GM23338 (cell line): ENCODE results near the gene ADAM11. TPM values are rescaled to one million over a fixed set of nuclear protein-coding genes. Genes with fewer than 3 reads are reported as not detected.

Experiments
- ATAC-seq: fragments of 200-7000 bp; cut with Tn5 transposase; 3 replicates; pipeline ENCODE4 v1.9.1; 2020
- DNase-seq: peaks from one replicate; pipeline ENCODE4 v3.0.0-alpha.2; 2015; ENCODE audit warnings: low spot score
- H2AFZ ChIP-seq: fragments of 200-600 bp; sonication (generic); 2 replicates; pipeline ENCODE4 v1.8.0; 2016; ENCODE audit warnings: antibody characterized with exemption, mild to moderate bottlenecking, moderate library complexity
- H3F3A ChIP-seq: fragments of 200-600 bp; sonication (generic); replicated peaks from 2 replicates; pipeline ENCODE4 v1.8.0; 2017; ENCODE audit warnings: antibody characterized with exemption, mixed run types, low read depth
- H3K27ac ChIP-seq: fragments of 200-600 bp; sonication (generic); 2 replicates; pipeline ENCODE4 v1.6.1; 2016; ENCODE audit warnings: low read depth
- H3K27me3 ChIP-seq: fragments of 200-600 bp; sonication (generic); 2 replicates; pipeline ENCODE4 v1.8.0; 2016; ENCODE audit warnings: mild to moderate bottlenecking, mixed run types, moderate library complexity; ENCODE audit not compliant: insufficient read depth
- H3K36me3 ChIP-seq: fragments of 200-600 bp; sonication (generic); 2 replicates; pipeline ENCODE4 v1.8.0; 2016; ENCODE audit warnings: mild to moderate bottlenecking; ENCODE audit not compliant: insufficient read depth
- H3K4me1 ChIP-seq: fragments of 200-600 bp; sonication (generic); 2 replicates; pipeline ENCODE4 v1.8.0; 2016; ENCODE audit warnings: mild to moderate bottlenecking, moderate library complexity; ENCODE audit not compliant: insufficient read depth
- H3K4me2 ChIP-seq: fragments of 200-600 bp; sonication (generic); 2 replicates; pipeline ENCODE4 v1.7.1; 2017; ENCODE audit warnings: mixed run types
- H3K4me3 ChIP-seq: fragments of 200-600 bp; sonication (generic); 2 replicates; pipeline ENCODE4 v1.6.1; 2016; ENCODE audit warnings: mixed run types
- H3K79me2 ChIP-seq: fragments of 200-600 bp; sonication (generic); replicated peaks from 2 replicates; pipeline ENCODE4 v1.8.0; 2017; ENCODE audit warnings: mild to moderate bottlenecking; ENCODE audit not compliant: insufficient read depth
- H3K9me2 ChIP-seq: fragments of 200-600 bp; sonication (generic); 2 replicates; pipeline ENCODE4 v1.8.0; 2017; ENCODE audit not compliant: insufficient read depth
- H4K20me1 ChIP-seq: fragments of 200-600 bp; sonication (generic); replicated peaks from 2 replicates; pipeline ENCODE4 v1.8.0; 2017; ENCODE audit warnings: mild to moderate bottlenecking; ENCODE audit not compliant: insufficient read depth
- H3K27ac Mint-ChIP-seq: 2 replicates; pipeline ENCODE4 v1.8.0; 2020; ENCODE audit warnings: inconsistent platforms, mild to moderate bottlenecking, moderate library complexity, mixed read lengths
- H3K27me3 Mint-ChIP-seq: 3 replicates; pipeline ENCODE4 v1.8.0; 2022; ENCODE audit warnings: low read depth, mild to moderate bottlenecking, moderate library complexity, mixed read lengths, inconsistent platforms; ENCODE audit not compliant: insufficient read depth, poor library complexity
- H3K36me3 Mint-ChIP-seq: 3 replicates; pipeline ENCODE4 v1.8.0; 2021; ENCODE audit warnings: low read depth, mild to moderate bottlenecking, inconsistent platforms, moderate library complexity, mixed read lengths
- H3K4me1 Mint-ChIP-seq: 3 replicates; pipeline ENCODE4 v1.8.0; 2020; ENCODE audit warnings: mild to moderate bottlenecking, inconsistent platforms, mixed read lengths
- H3K4me3 Mint-ChIP-seq: 3 replicates; pipeline ENCODE4 v1.8.0; 2021; ENCODE audit warnings: moderate library complexity, mild to moderate bottlenecking, inconsistent platforms, mixed read lengths
- H3K9me3 Mint-ChIP-seq: 3 replicates; pipeline ENCODE4 v1.8.0; 2020; ENCODE audit warnings: moderate library complexity, mild to moderate bottlenecking, inconsistent platforms, mixed read lengths
- CREB1 ChIP-seq: fragments of 250-450 bp; sonication (Bioruptor Pico); IDR thresholded peaks from 2 replicates; pipeline ENCODE4 v1.5.0; 2020; ENCODE audit warnings: low read depth, mild to moderate bottlenecking, moderate library complexity
- EZH2 ChIP-seq: fragments of 200-600 bp; sonication (generic); IDR thresholded peaks from one replicate; pipeline ENCODE4 v1.8.0; 2017; ENCODE audit warnings: antibody characterized with exemption, mild to moderate bottlenecking, low read depth; ENCODE audit not compliant: unreplicated experiment
- JUNB ChIP-seq: IDR thresholded peaks from one replicate; pipeline ENCODE4 v1.6.1; 2016; ENCODE audit warnings: antibody characterized with exemption; ENCODE audit not compliant: unreplicated experiment
- NANOG ChIP-seq: IDR thresholded peaks from 2 replicates; pipeline ENCODE4 v1.6.1; 2016; ENCODE audit warnings: antibody characterized with exemption, borderline replicate concordance
- POLR2AphosphoS5 ChIP-seq: IDR thresholded peaks from 2 replicates; pipeline ENCODE4 v1.6.1; 2016; ENCODE audit warnings: antibody characterized with exemption, low read depth
- STAT1 ChIP-seq: IDR thresholded peaks from one replicate; pipeline ENCODE4 v1.6.1; 2016; ENCODE audit warnings: antibody characterized with exemption; ENCODE audit not compliant: unreplicated experiment
- ZNF114 ChIP-seq: fragments of 250-450 bp; sonication (Bioruptor Pico); IDR thresholded peaks from 2 replicates; pipeline ENCODE4 v1.5.0; 2020; ENCODE audit warnings: mild to moderate bottlenecking, moderate library complexity
- ZNF331 ChIP-seq: fragments of 250-450 bp; sonication (Bioruptor Pico); IDR thresholded peaks from 2 replicates; pipeline ENCODE4 v1.5.0; 2020; ENCODE audit warnings: low read depth, mild to moderate bottlenecking, moderate library complexity
- polyA plus RNA-seq: library from polyadenylated mRNA; unstranded; fragments of >200 nt; fragmentation: Nextera tagmentation; extraction: Ambion mirVana; gene quantifications from 2 replicates; pipeline ENCODE4 v1.2.1, GENCODE V29; 2016
- total RNA-seq: library from RNA; depleted of rRNA; stranded (reverse); fragments of >200 nt; shearing (Covaris generic); gene quantifications from 2 replicates; pipeline ENCODE4 v1.2.3, GENCODE V29; 2014
- TF ChIP-seq, protein P1 (sequence below): fragments of 250-450 bp; sonication (Bioruptor Pico); IDR thresholded peaks from 2 replicates; pipeline ENCODE4 v1.5.0; 2020; ENCODE audit warnings: mild to moderate bottlenecking, moderate library complexity
- TF ChIP-seq, protein P2 (sequence below), 2 experiments: fragments of 200-600 bp in 1 of 2; sonication (generic) in 1 of 2; conservative IDR thresholded peaks; 2 replicates each; pipeline versions ENCODE4 v1.5.1 to v1.6.1; 2016 to 2017; ENCODE audit warnings: antibody characterized with exemption in 2 of 2, low read depth in 2 of 2, mild to moderate bottlenecking in 2 of 2, moderate library complexity in 1 of 2

The ADAM11 gene
- total and polyA plus RNA-seq, 2 experiments from 2014 or later: 0.55 to 4.7 TPM

DNA sequence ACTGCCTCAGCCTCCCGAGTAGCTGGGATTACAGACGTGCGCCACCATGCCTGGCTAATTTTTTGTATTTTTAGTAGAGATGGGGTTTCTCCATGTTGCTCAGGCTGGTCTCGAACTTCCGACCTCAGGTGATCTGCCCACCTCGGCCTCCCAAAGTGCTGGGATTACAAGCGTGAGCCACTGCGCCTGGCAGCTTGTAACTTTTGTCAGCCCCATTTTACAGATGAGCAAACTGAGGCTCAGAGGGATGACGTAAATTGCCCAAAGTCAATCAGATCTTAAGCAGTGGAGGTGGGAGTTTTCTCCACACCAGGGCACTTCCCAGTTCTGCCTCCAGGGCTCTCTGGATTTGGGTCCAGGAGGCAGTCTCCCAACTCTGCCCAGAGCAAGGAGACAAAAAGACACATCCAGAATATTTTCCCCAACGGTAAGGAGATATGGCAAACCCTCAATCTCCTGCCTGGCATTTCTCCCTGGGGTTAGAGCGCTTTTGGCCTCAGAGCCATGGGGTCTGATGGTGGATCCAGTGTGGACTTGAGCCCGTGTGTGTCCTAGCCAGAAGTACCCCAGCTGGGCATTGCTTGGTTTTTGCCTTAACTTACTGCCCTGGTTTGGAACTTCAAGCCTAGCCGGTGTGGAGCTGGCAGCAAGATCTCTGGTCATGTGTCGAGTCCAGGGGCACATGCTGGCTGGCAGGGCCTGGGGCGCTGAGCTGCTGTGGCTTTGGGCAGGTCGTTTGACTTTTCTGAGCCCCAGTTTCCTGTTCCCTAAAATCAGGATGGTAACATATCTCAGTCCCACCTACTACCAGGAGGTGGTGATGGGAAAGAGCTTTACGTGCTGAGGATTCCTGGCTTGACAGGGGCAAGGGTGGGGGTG, 3.4 kb downstream of the ADAM11 start:
- Mint-ChIP-seq H3K9me3 (no peaks in the 10 kb centered on the region), H3K27ac (no peak overlapping the region), H3K27me3 (peaks cover 36% of the 10 kb centered on the region), H3K4me1 (peaks cover 6% of the 10 kb centered on the region; the same call in 2 of the 3 replicates), H3K36me3 (no peaks in the 10 kb centered on the region), H3K4me3 (no peak overlapping the region)
- TF ChIP-seq, protein P1, sequence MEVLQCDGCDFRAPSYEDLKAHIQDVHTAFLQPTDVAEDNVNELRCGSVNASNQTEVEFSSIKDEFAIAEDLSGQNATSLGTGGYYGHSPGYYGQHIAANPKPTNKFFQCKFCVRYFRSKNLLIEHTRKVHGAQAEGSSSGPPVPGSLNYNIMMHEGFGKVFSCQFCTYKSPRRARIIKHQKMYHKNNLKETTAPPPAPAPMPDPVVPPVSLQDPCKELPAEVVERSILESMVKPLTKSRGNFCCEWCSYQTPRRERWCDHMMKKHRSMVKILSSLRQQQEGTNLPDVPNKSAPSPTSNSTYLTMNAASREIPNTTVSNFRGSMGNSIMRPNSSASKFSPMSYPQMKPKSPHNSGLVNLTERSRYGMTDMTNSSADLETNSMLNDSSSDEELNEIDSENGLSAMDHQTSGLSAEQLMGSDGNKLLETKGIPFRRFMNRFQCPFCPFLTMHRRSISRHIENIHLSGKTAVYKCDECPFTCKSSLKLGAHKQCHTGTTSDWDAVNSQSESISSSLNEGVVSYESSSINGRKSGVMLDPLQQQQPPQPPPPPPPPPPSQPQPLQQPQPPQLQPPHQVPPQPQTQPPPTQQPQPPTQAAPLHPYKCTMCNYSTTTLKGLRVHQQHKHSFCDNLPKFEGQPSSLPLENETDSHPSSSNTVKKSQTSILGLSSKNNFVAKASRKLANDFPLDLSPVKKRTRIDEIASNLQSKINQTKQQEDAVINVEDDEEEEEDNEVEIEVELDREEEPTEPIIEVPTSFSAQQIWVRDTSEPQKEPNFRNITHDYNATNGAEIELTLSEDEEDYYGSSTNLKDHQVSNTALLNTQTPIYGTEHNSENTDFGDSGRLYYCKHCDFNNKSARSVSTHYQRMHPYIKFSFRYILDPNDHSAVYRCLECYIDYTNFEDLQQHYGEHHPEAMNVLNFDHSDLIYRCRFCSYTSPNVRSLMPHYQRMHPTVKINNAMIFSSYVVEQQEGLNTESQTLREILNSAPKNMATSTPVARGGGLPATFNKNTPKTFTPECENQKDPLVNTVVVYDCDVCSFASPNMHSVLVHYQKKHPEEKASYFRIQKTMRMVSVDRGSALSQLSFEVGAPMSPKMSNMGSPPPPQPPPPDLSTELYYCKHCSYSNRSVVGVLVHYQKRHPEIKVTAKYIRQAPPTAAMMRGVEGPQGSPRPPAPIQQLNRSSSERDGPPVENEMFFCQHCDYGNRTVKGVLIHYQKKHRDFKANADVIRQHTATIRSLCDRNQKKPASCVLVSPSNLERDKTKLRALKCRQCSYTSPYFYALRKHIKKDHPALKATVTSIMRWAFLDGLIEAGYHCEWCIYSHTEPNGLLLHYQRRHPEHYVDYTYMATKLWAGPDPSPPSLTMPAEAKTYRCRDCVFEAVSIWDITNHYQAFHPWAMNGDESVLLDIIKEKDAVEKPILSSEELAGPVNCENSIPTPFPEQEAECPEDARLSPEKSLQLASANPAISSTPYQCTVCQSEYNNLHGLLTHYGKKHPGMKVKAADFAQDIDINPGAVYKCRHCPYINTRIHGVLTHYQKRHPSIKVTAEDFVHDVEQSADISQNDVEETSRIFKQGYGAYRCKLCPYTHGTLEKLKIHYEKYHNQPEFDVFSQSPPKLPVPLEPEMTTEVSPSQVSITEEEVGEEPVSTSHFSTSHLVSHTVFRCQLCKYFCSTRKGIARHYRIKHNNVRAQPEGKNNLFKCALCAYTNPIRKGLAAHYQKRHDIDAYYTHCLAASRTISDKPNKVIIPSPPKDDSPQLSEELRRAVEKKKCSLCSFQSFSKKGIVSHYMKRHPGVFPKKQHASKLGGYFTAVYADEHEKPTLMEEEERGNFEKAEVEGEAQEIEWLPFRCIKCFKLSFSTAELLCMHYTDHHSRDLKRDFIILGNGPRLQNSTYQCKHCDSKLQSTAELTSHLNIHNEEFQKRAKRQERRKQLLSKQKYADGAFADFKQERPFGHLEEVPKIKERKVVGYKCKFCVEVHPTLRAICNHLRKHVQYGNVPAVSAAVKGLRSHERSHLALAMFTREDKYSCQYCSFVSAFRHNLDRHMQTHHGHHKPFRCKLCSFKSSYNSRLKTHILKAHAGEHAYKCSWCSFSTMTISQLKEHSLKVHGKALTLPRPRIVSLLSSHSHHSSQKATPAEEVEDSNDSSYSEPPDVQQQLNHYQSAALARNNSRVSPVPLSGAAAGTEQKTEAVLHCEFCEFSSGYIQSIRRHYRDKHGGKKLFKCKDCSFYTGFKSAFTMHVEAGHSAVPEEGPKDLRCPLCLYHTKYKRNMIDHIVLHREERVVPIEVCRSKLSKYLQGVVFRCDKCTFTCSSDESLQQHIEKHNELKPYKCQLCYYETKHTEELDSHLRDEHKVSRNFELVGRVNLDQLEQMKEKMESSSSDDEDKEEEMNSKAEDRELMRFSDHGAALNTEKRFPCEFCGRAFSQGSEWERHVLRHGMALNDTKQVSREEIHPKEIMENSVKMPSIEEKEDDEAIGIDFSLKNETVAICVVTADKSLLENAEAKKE: no peak
- H3K4me1 ChIP-seq: peaks cover 4% of the 10 kb centered on the region; the same call in 1 of the 2 replicates
- H3K4me3 ChIP-seq: no peak overlapping the region
- H3K79me2 ChIP-seq: no peaks in the 10 kb centered on the region
- no peaks in the 10 kb centered on the region for H4K20me1 ChIP-seq
- H3K27me3 ChIP-seq: peaks cover 41% of the 10 kb centered on the region
- no peak for DNase-seq
- no peak overlapping the region for H3K4me2 ChIP-seq
- H3K27ac ChIP-seq: no peak overlapping the region
- no peak overlapping the region for H2AFZ ChIP-seq
- H3K9me2 ChIP-seq: no peaks in the 10 kb centered on the region
- no peaks in the 10 kb centered on the region for H3K36me3 ChIP-seq
- no peak for ATAC-seq
- no peaks in the 10 kb centered on the region; the same call in 1 of the 2 replicates for H3F3A ChIP-seq

DNA sequence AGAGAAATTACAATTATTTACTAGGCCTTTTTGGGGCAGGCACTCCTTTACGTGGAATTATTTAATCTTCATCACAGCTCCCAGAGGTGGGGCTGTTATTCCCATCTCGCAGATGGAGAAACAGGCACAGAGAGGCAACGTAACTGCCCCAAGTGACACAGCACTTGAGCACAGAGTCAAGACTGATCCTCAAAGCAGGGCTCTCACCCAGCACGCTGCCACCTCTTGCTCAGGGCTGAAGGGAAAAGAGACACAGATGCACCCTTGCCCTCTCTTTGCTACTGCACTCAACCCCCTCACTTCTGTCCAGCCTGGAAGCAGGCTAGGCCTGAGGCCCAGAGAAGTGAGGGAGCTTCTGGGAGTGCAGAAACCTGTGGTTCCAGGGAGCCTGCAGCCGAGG, 4.4 kb downstream of the ADAM11 start:
- Histone ChIP-seq H3F3A (no peaks in the 10 kb centered on the region; the same call in 1 of the 2 replicates), H3K9me2 (no peaks in the 10 kb centered on the region), H3K36me3 (no peaks in the 10 kb centered on the region), H4K20me1 (no peaks in the 10 kb centered on the region), H3K4me2 (no peak overlapping the region), H3K4me3 (no peak overlapping the region), H3K27me3 (peaks cover 31% of the 10 kb centered on the region), H2AFZ (no peak overlapping the region), H3K4me1 (peaks cover 4% of the 10 kb centered on the region; the same call in 1 of the 2 replicates), H3K27ac (no peak overlapping the region), H3K79me2 (no peaks in the 10 kb centered on the region)
- H3K9me3 Mint-ChIP-seq: no peaks in the 10 kb centered on the region
- no peak for ATAC-seq
- no peaks in the 10 kb centered on the region for H3K36me3 Mint-ChIP-seq
- H3K4me1 Mint-ChIP-seq: peaks cover 11% of the 10 kb centered on the region; the same call in 2 of the 3 replicates
- no peak overlapping the region for H3K27ac Mint-ChIP-seq
- H3K27me3 Mint-ChIP-seq: peaks cover 29% of the 10 kb centered on the region
- no peak for DNase-seq
- H3K4me3 Mint-ChIP-seq: no peak overlapping the region
- no peak for TF ChIP-seq ZNF331
- TF ChIP-seq, protein P2, sequence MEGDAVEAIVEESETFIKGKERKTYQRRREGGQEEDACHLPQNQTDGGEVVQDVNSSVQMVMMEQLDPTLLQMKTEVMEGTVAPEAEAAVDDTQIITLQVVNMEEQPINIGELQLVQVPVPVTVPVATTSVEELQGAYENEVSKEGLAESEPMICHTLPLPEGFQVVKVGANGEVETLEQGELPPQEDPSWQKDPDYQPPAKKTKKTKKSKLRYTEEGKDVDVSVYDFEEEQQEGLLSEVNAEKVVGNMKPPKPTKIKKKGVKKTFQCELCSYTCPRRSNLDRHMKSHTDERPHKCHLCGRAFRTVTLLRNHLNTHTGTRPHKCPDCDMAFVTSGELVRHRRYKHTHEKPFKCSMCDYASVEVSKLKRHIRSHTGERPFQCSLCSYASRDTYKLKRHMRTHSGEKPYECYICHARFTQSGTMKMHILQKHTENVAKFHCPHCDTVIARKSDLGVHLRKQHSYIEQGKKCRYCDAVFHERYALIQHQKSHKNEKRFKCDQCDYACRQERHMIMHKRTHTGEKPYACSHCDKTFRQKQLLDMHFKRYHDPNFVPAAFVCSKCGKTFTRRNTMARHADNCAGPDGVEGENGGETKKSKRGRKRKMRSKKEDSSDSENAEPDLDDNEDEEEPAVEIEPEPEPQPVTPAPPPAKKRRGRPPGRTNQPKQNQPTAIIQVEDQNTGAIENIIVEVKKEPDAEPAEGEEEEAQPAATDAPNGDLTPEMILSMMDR (conservative IDR thresholded peaks at IDR 0.05; ENCODE audit: low read depth in 2 of 2): no peak
- TF ChIP-seq STAT1: no peak
- no peak for TF ChIP-seq JUNB
- TF ChIP-seq ZNF114 (CRISPR knock-in tag): no peak
- TF ChIP-seq NANOG: no peak
- TF ChIP-seq POLR2AphosphoS5: no peak
- no peak for TF ChIP-seq CREB1 (CRISPR knock-in tag)
- TF ChIP-seq EZH2: no peak
